Measurements from ENCODE around the gene LIMCH1. TPM values are rescaled to one million over a fixed set of nuclear protein-coding genes. Genes with fewer than 3 reads are reported as not detected.
A peak's percentile ranks its signal among the peaks of the same experiment; 100 is the strongest.

Gene LIMCH1
- polyA plus RNA-seq, 1 of the 3 experiments (the other 2 are of a cell fraction): 1.2 TPM

- no peaks in the 10 kb centered on the region for H3F3A ChIP-seq (replicated peaks; ENCODE audit: insufficient read depth)
- no peaks in the 10 kb centered on the region for H3K79me2 ChIP-seq (ENCODE audit: insufficient read depth)
- no peak overlapping the region for H3K4me2 ChIP-seq
- H3K9me2 ChIP-seq: no peaks in the 10 kb centered on the region
- ChIA-PET POLR2A (no interaction called here), CTCF (interaction anchor here (0.6 to 3.5 kb wide), 29 partner anchors 11 to 385 kb away, joined by 3 to 36 read pairs (median 5); no protein-coding TSS in a partner anchor)
- no peak overlapping the region for H3K9ac ChIP-seq
- H3K36me3 ChIP-seq (replicated peaks in 1 of 2; ENCODE audit: control insufficient read depth in 1 of 2, insufficient read depth in 2 of 2, low read length in 1 of 2): peaks cover 0 to 8% of the 10 kb centered on the region in 2 experiments
- WGBS (ENCODE audit: low lambda C conversion rate): 66% methylated on average over 41 of the region's 41 CpGs
- no peaks in the 10 kb centered on the region for H4K20me1 ChIP-seq (ENCODE audit: insufficient read depth)
- H3K27me3 ChIP-seq (ENCODE audit: insufficient read depth): no peaks in the 10 kb centered on the region
- no peaks in the 10 kb centered on the region for H3K9me3 ChIP-seq
- H2AFZ ChIP-seq (ENCODE audit: low read depth): no peak overlapping the region
- DNase-seq: peak; percentile 75
- peaks cover 0 to 13% of the 10 kb centered on the region in 2 experiments; a peak in 1 of 4 replicates for H3K4me1 ChIP-seq (ENCODE audit: control insufficient read depth in 1 of 2, insufficient read depth in 2 of 2, low read depth in 1 of 2, low read length in 1 of 2)
- H3K27ac ChIP-seq (ENCODE audit: low read depth in 2 of 2, low read length in 1 of 2): no peak overlapping the region
- TF ChIP-seq, protein P1, sequence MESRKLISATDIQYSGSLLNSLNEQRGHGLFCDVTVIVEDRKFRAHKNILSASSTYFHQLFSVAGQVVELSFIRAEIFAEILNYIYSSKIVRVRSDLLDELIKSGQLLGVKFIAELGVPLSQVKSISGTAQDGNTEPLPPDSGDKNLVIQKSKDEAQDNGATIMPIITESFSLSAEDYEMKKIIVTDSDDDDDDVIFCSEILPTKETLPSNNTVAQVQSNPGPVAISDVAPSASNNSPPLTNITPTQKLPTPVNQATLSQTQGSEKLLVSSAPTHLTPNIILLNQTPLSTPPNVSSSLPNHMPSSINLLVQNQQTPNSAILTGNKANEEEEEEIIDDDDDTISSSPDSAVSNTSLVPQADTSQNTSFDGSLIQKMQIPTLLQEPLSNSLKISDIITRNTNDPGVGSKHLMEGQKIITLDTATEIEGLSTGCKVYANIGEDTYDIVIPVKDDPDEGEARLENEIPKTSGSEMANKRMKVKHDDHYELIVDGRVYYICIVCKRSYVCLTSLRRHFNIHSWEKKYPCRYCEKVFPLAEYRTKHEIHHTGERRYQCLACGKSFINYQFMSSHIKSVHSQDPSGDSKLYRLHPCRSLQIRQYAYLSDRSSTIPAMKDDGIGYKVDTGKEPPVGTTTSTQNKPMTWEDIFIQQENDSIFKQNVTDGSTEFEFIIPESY (IDR thresholded peaks at IDR 0.05; ENCODE audit: borderline replicate concordance, low read depth): no peak
- TF ChIP-seq CTCF (IDR thresholded peaks at IDR 0.05): peak; percentile 47
- TF ChIP-seq SMC3 (IDR thresholded peaks at IDR 0.05; ENCODE audit: low read depth, low read length): peak; percentile 32; the same call in 1 of the 2 replicates
- TF ChIP-seq RAD21 (IDR thresholded peaks at IDR 0.05; ENCODE audit: low read length): peak; percentile 65
- no peak for TF ChIP-seq USF2 (IDR thresholded peaks at IDR 0.05; ENCODE audit: borderline replicate concordance, low read depth, low read length)
- peak overlapping the region in 1 of 2 experiments; percentile 46; a peak in 1 of 4 replicates for H3K4me3 ChIP-seq (ENCODE audit: low read depth in 2 of 2, low read length in 1 of 2)
These were observed 106.4 kb downstream of the LIMCH1 start for GRCh38 chr4:41644288-41644914.

DNA sequence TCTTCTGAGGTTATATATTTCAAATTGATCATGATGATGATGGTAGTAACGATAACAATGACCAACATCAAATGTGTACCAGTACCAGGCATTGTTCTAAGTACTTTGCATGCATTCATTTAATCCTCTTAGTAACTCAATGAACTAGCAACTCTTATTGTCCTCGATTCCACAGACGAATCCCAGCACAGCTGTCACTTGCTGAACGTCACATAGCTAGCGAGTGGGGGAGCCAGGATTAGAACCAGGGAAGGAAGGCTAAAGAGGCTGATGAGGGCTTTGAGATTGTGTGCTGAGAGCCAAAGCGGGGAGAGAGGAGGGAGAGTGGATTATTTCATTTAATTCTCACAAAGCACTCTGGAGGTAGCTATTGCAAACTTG is 106.9 kb downstream of the LIMCH1 start:
- no peak for DNase-seq
- Histone ChIP-seq H3F3A (replicated peaks; ENCODE audit: insufficient read depth) (no peaks in the 10 kb centered on the region), H4K20me1 (ENCODE audit: insufficient read depth) (no peaks in the 10 kb centered on the region), H3K4me2 (no peak overlapping the region), H2AFZ (ENCODE audit: low read depth) (no peak overlapping the region), H3K9me2 (no peaks in the 10 kb centered on the region), H3K4me3 (ENCODE audit: low read depth in 2 of 2, low read length in 1 of 2) (no peak overlapping the region), H3K27ac (ENCODE audit: low read depth in 2 of 2, low read length in 1 of 2) (no peak overlapping the region), H3K9me3 (no peaks in the 10 kb centered on the region), H3K9ac (no peak overlapping the region), H3K79me2 (ENCODE audit: insufficient read depth) (no peaks in the 10 kb centered on the region), H3K36me3 (replicated peaks in 1 of 2; ENCODE audit: control insufficient read depth in 1 of 2, insufficient read depth in 2 of 2, low read length in 1 of 2) (peaks cover 0 to 8% of the 10 kb centered on the region in 2 experiments), H3K4me1 (ENCODE audit: control insufficient read depth in 1 of 2, insufficient read depth in 2 of 2, low read depth in 1 of 2, low read length in 1 of 2) (peaks cover 0 to 9% of the 10 kb centered on the region in 2 experiments; a peak in 1 of 4 replicates), H3K27me3 (ENCODE audit: insufficient read depth) (no peaks in the 10 kb centered on the region)
- ChIA-PET POLR2A (no interaction called here), CTCF (interaction anchor here (0.6 to 3.5 kb wide), 15 partner anchors 10 to 386 kb away, joined by 3 to 36 read pairs (median 6); no protein-coding TSS in a partner anchor)
- 70% methylated on average over 6 of the region's 6 CpGs for WGBS (ENCODE audit: low lambda C conversion rate)
- TF ChIP-seq MXI1 (IDR thresholded peaks at IDR 0.05; ENCODE audit: low read depth, low read length): no peak
- no peak for TF ChIP-seq RCOR1 (IDR thresholded peaks at IDR 0.05; ENCODE audit: low read length)
- no peak for TF ChIP-seq TCF12 (IDR thresholded peaks at IDR 0.05)
- no peak for TF ChIP-seq FOXJ3 (CRISPR knock-in tag; IDR thresholded peaks at IDR 0.05)
- no peak for TF ChIP-seq RFX5 (IDR thresholded peaks at IDR 0.05; ENCODE audit: low read length)
- TF ChIP-seq RAD21 (IDR thresholded peaks at IDR 0.05; ENCODE audit: low read length): no peak
- no peak for TF ChIP-seq CTCF (IDR thresholded peaks at IDR 0.05)
- TF ChIP-seq ELF1 (IDR thresholded peaks at IDR 0.05): no peak
- no peak for TF ChIP-seq NRF1 (IDR thresholded peaks at IDR 0.05; ENCODE audit: low read depth, low read length)
- TF ChIP-seq GATA2 (CRISPR knock-in tag; IDR thresholded peaks at IDR 0.05): no peak
- TF ChIP-seq TEAD4 (IDR thresholded peaks at IDR 0.05; ENCODE audit: borderline replicate concordance, insufficient read depth): no peak
- TF ChIP-seq FOSL2 (IDR thresholded peaks at IDR 0.05; ENCODE audit: borderline replicate concordance, low read depth): no peak
- no peak for TF ChIP-seq EZH2phosphoT487 (IDR thresholded peaks at IDR 0.05; ENCODE audit: borderline replicate concordance, low read depth)
